RCC 7860 (cell line): ENCODE data around the gene SPATA22.
"Not testable (repeated sequence)": the region's sequence is repeated elsewhere in the genome, so short reads cannot be mapped to it uniquely, and the experiment has no call there.

ENCODE experiments used
- DNase-seq: peaks from one replicate; pipeline ENCODE4 v3.0.0-alpha.2; 2015; ENCODE audit warnings: low spot score
- FAIRE-seq: peaks from 2 replicates; lab custom pipeline; 2012; peaks lifted over from hg19 to GRCh38; lab: Jason Lieb, UNC

Gene SPATA22, protein sequence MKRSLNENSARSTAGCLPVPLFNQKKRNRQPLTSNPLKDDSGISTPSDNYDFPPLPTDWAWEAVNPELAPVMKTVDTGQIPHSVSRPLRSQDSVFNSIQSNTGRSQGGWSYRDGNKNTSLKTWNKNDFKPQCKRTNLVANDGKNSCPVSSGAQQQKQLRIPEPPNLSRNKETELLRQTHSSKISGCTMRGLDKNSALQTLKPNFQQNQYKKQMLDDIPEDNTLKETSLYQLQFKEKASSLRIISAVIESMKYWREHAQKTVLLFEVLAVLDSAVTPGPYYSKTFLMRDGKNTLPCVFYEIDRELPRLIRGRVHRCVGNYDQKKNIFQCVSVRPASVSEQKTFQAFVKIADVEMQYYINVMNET

DNA sequence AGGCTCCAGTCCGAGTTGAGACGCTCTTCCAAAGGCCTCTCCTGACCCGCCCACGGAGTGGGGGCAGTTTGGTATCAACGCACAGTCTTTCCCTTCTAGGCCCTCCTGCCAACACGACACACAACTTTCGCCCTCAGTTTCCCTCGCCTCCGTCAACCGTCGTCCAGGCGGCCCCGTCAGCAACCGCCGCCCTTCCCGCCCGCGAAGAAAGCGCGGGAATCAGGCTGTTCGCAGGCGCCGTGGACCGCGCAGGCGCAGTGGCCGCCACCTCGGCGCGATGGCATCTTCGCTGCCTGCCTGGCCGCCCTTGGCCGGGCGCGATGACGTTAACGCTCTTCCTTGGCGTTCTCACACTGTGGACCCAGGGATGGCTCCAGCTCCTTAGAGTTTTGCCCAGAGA, at the start of gene SPATA22:
Gene SPATA22, minus strand, starts transcription at position 221 of the 400 bp plus-strand sequence. CDS start 2,494 bp downstream, outside the sequence.
- no peak for DNase-seq
- FAIRE-seq, result no peak

DNA sequence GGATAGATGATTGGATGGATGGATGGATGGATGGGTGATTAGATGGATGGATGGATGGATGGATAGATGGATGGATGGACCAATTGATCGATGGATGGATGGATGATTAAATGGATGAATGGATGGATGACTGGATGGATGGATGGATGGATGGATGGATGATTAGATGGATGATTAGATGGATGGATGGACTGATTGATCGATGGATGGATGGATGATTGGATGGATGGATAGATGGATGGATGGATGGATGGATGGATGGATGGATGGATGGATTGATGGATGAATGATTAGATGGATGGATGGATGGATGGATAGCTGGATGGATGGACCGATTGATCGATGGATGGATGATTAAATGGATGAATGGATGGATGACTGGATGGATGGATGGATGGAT, 47.9 kb upstream of the SPATA22 start:
- not testable (repeated sequence) for FAIRE-seq, DNase-seq

DNA sequence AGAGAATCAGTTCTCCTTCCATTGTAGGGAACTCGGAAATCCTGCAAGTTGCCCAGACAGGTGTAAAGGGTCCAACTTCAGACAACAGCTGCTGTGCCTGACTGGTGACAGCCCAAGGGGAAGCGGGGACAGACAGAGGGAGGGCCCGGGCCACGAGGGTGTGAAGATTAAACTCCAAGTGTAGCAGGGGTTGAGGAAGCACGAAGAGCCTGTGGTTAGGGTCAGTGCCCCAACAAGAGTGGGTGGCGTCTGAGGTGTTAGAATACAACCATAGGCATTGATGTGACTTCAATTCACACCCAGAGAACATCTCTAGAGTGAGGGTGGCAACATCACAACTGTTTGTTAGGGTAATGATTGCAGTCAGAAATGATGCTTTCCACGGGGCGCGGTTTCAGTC, 43.3 kb upstream of the SPATA22 start:
- DNase-seq, result no peak
- no peak for FAIRE-seq

DNA sequence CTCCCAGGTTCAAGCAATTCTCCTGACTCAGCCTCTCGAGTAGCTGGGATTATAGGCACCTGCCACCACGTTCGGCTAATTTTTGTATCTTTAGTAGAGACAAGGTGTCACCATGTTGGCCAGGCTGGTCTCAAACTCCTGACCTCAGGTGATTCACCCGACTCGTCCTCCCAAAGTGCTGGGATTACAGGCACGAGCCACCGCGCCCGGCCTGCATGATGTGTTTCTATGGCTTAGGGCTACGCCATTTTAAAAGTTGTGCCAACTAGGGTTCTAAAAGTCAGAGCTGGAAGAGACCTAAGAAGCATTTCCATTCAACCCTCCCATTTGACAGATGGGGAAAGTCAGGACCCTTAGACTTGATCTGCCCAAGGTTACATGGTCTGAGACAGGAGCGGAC, 42.5 kb upstream of the SPATA22 start:
- not testable (repeated sequence) for FAIRE-seq, DNase-seq

DNA sequence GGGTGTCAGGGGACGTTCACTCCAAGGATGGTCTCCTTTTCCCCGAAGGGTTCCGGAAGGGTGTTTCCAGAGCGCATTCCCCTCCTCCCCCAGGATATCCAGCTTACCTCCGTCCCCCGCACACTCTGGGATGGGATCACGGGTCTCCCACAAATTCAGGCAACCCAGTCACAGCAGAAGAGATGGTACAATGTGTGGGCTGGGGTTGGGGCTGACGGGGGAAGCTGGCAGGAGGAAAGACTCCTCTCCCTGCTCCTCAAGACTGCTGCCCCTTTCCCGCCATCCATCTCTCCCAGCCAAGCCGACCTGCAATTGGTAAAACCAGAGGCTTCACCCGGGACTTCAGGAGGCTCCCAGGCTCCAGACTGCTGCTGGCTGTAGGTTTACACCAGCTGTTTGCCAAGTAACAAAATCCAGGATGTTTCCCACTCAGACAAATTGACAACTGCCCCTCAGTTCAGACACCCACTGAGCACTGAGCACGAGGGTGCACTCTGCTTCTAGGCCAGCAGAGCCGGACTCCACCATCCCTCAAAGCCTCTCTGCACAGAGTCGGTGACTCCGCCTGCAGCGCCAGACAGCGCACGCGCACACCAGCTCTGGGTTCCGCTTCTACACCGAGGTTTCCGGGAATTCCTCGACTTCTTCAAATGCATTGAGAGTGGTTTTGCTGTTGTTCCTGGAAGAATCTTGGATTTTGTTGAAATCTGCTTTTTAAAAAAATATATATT, 41.9 kb upstream of the SPATA22 start:
- DNase-seq (no peak), FAIRE-seq (no peak)

DNA sequence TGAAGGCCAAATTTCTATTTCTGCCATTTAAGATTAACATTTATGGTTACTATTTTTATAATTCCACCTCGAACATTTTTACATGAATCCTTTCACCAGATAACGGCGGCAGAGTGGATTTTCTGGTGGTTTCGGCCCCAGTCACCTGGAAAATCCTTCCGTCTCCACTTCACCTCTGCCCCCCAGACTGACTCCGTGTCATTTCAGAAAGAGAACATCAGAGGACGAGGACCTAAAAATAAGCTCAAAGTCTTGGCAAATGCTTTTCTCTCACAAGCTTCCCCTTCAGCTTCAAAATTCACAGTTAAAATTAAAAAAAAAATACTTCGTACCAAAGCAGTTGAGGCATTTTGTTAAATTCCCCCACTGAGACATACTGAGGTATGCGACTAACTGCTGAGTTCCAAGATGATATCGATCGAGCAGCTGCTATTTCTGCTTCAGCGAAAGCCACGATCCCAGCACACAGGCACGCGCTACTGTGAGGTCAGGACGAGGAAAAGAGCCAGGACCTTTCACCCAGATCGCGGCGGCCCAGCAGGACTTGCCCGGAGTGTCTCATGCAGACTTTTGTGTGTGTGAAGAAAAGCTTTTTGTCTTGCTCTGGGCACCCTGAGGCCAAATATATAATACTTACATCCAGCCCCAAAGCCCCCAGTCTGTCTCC, 41.0 kb upstream of the SPATA22 start:
- FAIRE-seq (no peak), DNase-seq (no peak)

DNA sequence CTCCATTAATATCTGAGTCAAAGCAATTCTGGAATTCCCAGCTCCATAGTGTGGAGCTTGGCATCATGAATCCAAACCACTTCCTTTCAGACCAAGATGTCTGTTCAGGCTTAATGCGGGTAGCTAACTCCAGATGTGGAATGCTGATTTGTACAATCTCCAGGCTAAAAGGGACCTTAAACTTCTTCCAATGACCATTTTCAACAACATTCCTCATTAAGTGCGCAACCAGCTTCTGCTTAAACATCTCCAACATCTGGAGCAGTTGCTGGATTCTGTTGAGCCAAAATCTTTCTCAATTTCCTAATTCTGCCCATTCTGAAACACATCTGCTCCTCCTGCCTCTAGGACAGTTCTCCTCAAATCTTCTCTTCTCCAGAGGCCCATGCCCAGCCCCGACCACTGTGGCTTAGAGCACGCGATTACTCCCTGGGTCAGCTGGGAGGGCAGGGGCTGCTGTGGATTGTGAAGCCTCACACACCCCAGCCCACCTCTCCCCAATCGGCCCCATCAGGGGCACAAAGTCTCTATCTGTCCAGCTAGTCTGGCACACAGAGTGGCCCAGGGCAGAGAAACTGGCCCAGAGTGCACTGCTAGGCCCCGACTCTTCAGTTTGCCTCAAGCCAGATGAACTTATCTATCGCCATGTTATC, 40.4 kb upstream of the SPATA22 start:
- DNase-seq (no peak), FAIRE-seq (no peak)

DNA sequence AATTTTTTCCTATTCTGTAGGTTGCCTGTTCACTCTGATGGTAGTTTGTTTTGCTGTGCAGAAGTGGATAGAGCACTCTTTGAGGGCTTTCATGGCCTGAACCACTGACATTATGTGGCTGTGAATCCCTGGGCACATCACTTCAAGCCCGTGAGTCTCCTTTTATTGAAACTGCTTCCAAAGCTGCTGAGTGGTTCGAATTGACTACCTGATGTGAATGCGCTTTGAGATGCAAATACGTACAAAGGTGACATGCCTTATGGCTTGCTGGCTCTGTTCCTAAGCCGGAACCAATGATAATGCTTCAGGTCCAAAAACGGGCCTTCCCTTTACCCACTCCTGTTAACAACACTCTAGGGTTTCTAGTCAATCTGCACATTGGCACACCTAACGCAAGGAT, 38.5 kb upstream of the SPATA22 start:
- DNase-seq, result no peak
- FAIRE-seq, result no peak

DNA sequence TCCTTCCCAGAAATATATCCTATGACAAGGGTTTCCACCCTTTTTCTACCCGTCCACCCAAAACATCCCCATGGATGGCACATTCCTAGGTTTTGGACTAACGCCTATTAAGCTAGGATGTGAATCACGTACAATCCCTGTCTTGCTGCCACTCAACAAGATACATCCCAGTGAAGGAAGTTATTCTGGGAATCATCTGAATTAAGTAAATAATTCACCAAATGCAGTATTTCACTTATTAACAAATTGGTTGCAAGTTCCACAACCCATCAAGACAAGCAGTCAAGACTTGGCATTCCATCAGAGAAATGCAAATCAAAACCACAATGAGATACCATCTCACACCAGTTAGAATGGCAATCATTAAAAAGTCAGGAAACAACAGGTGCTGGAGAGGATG, 36.2 kb upstream of the SPATA22 start:
- no peak for FAIRE-seq
- DNase-seq, result no peak

DNA sequence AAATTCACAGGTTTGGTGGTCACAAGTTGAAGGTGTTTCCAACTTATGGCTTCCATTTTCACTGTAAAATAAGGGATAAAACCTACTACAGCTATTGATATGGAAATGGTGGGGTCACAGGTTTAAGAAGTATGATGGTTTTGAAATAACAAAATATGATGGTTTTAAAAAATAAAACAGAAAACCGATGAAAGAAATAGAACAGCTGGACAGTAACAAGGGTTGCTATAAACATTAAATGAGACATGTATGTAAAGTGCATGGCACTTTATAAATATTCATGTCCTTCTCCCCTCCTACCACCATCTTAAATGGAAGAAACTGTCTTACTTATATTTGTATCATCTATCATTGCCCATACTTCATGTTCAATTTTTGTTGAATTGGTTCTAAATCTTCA, 35.5 kb upstream of the SPATA22 start:
- FAIRE-seq, result no peak
- no peak for DNase-seq

DNA sequence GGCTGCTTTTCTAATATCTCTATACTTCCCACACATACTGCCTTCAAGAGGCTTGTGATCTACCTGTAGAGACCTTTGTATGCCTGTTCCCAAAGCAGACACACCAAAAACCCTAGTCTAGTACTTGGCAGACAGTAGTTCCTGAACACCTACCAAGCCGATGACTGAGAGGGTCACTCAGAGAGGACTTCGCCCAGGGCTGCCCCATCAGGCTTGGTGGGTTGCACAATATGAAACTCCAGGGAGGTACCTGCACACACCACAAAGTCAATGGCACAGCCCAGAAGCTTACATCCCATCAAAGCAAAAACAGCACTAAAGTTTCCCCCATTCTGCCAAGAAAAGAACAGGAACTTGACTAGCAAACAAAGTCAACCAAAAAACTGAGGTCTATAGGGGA, 34.4 kb upstream of the SPATA22 start:
- FAIRE-seq (no peak), DNase-seq (no peak)

DNA sequence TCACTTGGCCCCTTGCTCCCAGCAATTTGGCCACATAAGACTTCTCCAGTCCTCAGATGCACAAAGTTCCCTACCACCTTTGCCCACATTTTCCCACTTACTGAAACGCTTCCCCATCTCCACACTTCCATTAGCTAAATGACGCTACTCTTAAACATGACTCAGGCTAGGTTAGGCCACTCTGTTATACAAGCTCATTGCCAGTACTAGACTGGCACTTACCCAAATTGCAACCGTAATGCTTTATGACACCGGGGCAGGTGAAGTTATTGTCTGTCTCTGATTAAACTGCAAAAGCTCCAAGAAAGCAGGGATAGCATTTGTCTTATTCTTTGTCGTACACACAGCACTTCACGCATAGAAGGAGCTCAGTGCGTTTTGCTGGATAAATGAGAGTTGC, 33.4 kb upstream of the SPATA22 start:
- DNase-seq (no peak), FAIRE-seq (no peak)

DNA sequence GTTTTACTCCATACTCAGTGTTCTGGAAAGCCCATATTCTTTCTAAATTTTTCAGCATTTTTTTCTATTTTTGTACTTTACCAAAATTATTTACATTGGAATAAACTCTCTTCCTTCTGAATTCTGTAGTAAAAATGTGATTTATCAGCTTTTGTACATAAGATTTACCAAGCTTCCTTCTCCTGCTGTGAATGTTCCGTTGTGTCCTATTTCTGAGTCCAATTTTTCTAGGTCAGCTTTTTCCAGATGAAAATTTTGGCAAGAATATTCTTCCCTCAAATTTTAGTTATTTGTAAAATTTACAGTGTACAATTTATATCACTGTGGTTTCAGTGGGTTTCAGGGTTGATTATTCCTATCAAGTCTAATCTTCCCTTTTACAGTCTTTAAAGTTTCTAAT, 31.7 kb upstream of the SPATA22 start:
- DNase-seq (no peak), FAIRE-seq (no peak)

DNA sequence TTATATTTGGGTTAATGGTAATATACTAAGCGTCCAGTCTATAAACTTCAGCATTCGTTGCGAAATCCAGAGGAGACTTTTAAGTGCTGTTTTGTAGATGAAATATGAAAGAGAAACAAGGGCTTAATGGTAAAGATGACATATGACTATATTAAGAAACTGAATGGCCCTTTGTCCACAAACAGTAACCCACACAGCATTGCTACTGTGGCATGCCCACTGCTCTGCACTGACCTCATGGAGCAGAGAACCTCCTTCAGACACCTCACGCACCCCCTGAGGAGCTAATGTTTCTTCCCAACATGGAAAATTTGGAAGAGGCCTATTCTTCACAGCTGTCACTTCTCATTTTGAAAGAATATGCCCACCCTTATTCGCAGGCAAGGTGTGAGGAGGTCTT, 30.8 kb upstream of the SPATA22 start:
- DNase-seq (no peak), FAIRE-seq (no peak)

DNA sequence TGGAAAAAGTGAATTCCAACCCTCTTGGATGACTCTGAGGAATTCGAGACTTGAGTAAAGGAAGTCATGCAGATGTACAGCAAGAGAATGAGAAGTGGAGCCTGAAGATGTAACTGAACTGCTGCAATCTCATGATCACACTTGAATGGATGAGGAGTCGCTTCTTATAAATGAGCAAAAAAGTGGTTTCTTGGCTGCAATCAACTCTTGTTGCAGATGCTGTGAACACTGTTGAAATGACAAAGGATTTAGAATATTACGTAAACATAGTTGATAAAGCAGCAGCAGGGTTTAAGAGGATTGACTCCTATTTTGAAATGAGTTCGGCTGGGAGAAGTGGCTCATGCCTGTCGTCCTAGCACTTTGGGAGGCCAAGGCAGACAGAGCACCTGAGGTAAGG, 29.7 kb upstream of the SPATA22 start:
- FAIRE-seq (no peak), DNase-seq (no peak)

DNA sequence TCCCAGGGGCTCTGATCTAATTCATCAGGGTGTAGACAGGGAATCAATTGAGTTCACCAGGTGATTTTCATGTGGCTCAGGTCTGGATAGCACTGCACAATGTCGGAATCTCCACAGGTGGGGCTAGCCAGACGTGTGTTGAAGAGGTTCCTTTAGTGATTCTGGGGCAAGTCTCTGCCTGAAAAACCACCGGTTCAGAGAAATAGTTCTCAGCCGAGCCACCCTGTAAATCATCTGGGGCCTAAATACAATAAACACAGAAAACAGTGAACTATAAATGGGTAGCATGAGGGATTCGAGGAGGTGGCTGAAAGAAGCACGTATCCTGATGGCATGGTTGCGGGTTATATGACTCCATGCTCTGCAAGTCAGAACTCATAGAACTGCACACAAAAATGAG, 25.5 kb upstream of the SPATA22 start:
- DNase-seq (no peak), FAIRE-seq (no peak)

DNA sequence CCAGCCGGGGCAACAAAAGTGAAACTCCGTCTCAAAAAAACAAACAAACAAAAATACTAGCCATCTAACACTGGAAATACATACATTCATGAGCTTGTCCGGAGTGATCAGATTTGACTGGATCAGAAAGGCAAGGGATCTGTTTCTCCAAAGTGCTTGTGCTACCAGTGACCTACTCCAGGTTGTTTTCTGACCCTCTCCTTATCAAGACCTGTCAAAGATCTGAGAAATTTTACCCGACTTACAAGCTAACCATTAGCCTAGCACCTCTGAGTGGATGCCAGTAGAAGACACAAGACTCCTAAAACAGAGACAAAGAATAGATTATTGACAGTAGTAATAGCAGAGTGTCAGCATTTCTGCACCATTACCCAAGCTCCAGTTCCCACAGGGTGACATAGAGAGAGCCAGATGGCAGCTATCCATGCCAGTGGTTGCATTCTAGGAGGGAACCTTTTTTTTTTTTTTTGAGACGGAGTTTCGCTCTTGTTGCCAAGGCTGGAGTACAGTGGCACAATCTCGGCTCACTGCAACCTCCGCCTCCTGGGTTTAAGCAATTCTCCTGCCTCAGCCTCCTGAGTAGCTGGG, 14.0 kb upstream of the SPATA22 start:
- no peak for DNase-seq
- no peak for FAIRE-seq

DNA sequence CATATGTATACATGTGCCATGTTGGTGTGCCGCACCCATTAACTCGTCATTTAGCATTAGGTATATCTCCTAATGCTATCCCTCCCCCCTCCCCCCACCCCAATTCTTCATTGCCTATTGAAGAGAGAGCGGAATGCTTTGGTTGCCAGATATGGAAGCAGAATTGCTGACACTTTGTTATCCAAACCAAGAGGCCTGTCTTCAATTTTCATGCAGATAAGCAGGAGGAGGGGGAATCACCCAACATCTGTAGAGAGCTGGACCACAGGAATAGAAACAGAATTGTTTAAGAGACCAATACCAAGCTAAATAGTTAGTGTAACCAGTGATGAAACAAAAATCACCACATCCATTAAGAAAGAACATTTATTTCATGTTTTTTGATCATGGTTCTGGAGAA, 11.2 kb upstream of the SPATA22 start:
- FAIRE-seq, result no peak
- no peak for DNase-seq

DNA sequence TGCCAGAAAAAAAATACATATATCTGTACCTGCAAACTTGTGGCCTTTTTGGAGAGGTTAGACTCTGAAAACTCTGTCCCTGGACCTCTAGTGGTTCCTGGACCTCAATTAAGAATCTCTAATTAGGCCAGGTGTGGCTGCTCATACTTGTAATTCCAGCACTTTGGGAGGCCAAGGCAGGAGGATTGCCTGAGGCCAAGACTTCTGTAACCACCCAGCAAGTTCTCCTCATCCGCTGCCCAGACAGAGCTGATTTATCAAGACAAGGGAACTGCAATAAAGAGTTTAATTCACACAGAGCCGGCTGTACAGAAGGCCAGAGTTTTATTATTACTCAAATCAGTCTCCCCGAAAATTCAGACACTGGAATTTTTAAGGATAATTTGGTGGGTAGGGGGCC, 8.4 kb upstream of the SPATA22 start:
- DNase-seq (no peak), FAIRE-seq (no peak)

DNA sequence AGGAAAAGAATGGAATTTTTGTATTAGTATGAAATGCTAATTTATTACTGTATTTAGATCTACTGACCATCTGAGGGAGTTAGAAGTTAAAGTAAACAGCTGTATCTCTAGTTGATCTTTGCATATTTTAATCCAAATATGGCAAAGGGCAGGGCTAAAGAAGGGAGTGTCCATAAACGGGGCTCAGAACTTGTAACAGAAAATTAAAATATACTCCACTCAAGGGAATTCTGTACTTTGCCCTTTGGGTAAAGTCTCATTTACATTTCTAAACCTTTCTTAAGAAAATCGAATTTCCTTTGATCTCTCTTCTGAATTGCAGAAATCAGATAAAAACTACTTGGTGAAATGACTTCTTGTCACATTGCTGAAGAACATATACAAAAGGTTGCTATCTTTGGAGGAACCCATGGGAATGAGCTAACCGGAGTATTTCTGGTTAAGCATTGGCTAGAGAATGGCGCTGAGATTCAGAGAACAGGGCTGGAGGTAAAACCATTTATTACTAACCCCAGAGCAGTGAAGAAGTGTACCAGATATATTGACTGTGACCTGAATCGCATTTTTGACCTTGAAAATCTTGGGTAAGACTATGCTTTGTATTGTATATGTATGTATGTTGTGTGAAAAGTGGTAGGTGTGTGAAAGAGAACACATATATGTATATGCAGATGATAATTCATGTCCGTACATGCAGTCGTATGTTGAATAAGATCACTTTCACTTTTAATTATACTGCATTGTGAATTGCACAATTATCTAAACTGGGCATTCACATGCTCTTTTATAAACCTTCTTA, 4.4 kb upstream of the SPATA22 start, which contains the start of gene ASPA:
Gene ASPA, plus strand, starts transcription at position 186 of the 799 bp plus-strand sequence. Its CDS starts 163 bp downstream, at position 349.
- no peak for FAIRE-seq
- DNase-seq, result no peak
